GM18858 (cell line): ENCODE results near the gene BEST1.
"Not testable (repeated sequence)": the region's sequence is repeated elsewhere in the genome, so short reads cannot be mapped to it uniquely, and the experiment has no call there.

Experiments used
- ATAC-seq: cut with Tn5 transposase; IDR thresholded peaks from one replicate; pipeline ENCODE4 v1.9.1; 2021; ENCODE audit not compliant: unreplicated experiment

BEST1 gene

GRCh38 chr11:61963282-61964057 is 13.3 kb downstream of the BEST1 start:
- ATAC-seq = no peak

- no peak for ATAC-seq
Measured at GRCh38 chr11:61964058-61964665, 14.0 kb downstream of the BEST1 start.

GRCh38 chr11:61964666-61965271 is 14.6 kb downstream of the BEST1 start:
- not testable (repeated sequence) for ATAC-seq

- ATAC-seq = no peak
Measured at GRCh38 chr11:61966734-61967115, 16.6 kb downstream of the BEST1 start.

GRCh38 chr11:61967116-61967923 is 17.2 kb downstream of the BEST1 start, which contains the start of gene FTH1:
Gene FTH1, minus strand, starts transcription at chr11:61967634. Its CDS starts 209 bp downstream, at chr11:61967425.
- no peak for ATAC-seq

GRCh38 chr11:61967924-61968757 is 18.0 kb downstream of the BEST1 start:
- ATAC-seq = no peak

- ATAC-seq = no peak
Measured at GRCh38 chr11:61968758-61969390, 18.7 kb downstream of the BEST1 start.

GRCh38 chr11:61969391-61969758 is 19.2 kb downstream of the BEST1 start:
- ATAC-seq = no peak

- ATAC-seq = no peak
Measured at GRCh38 chr11:61969838-61970662, 19.9 kb downstream of the BEST1 start.

GRCh38 chr11:61971248-61972111 is 21.3 kb downstream of the BEST1 start:
- ATAC-seq = no peak

GRCh38 chr11:61972112-61972671 is 22.0 kb downstream of the BEST1 start:
- no peak for ATAC-seq

GRCh38 chr11:61972672-61973475 is 22.7 kb downstream of the BEST1 start:
- no peak for ATAC-seq

GRCh38 chr11:61973476-61974162 is 23.5 kb downstream of the BEST1 start:
- no peak for ATAC-seq

- ATAC-seq = no peak
Measured at GRCh38 chr11:61974766-61975631, 24.8 kb downstream of the BEST1 start.

GRCh38 chr11:61975638-61976419 is 25.7 kb downstream of the BEST1 start:
- ATAC-seq = no peak
